Inflammatory macrophage treated with lipopolysaccharide for 1 hour (primary cell): ENCODE data around the gene HBM.
"Not testable (repeated sequence)": the region's sequence is repeated elsewhere in the genome, so short reads cannot be mapped to it uniquely, and the experiment has no call there.

Experiments used
- DNase-seq, 2 donors: peaks; one replicate each; pipeline ENCODE4 v3.0.0-alpha.2; 2020 to 2022

HBM gene

DNA sequence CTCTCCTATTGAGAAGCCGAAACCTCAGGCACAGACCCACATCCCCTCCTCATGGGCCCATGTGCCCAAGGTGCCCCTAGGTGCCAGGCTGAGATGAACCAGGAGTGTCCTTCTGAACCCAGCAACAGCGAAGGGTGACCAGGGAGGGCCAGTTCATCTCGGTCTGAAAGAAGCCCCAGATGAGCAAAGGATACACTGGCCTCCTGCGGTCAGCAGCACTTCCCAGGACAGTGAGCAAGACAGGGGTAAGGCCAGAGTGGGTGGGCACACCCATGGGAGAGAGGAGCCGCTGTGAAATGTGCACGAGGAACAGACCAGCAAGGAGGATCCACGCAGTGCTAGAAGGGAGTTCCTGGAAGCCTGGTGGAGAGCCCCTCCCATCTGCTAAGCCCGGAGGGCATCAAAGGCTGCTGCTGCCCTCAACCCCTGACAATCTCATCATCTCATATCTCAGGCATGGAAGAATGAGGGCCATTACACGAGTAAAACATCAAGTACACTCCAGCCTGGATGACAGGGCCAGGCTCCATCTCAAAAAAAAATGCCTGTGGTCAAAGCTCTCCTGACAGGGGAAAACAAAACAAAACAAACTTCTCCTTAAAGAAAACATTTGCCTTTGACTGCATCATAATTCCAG lies 16.6 kb upstream of the HBM start:
- DNase-seq: no peak

DNA sequence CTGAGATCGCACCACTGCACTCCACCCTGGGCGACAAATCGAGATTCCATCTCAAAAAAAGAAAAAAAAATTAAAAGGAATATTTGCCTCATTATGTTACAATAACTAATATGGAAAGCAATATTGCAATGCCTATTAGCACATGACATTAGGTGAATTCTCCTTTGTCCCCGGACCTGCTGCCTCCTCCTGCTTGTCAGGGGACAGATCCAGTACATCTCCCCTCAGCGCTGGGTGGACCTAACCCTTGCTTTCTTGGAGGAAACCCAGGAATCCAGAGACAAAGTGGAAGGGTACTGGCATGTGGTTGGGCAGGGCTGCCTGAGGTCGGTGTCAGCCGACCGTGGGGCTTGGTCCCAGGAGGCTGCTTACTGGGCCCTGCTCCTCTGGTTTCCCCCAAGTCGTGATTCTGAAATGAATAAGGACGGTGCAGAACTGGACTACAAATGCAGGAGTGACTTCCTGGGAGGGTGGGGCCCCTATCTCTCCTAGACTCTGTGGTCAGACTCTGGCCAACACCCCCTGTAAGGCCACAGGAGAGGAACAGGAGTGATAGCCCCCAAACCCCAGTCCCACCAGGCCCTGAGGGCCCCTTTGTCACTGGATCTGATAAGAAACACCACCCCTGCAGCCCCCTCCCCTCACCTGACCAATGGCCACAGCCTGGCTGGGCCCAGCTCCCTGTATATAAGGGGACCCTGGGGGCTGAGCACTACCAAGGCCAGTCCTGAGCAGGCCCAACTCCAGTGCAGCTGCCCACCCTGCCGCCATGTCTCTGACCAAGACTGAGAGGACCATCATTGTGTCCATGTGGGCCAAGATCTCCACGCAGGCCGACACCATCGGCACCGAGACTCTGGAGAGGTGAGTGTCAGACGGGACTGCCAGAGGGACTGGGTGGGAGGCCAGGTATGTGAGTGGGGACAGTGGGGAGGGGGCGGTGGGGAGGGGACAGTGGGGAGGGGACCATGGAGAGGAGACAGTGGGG lies 13.3 kb upstream of the HBM start, which contains the start of gene HBZ:
Gene HBZ, plus strand, starts transcription at position 504 of the 988 bp plus-strand sequence. Its CDS starts 266 bp downstream, at position 770.
- no peak for DNase-seq

DNA sequence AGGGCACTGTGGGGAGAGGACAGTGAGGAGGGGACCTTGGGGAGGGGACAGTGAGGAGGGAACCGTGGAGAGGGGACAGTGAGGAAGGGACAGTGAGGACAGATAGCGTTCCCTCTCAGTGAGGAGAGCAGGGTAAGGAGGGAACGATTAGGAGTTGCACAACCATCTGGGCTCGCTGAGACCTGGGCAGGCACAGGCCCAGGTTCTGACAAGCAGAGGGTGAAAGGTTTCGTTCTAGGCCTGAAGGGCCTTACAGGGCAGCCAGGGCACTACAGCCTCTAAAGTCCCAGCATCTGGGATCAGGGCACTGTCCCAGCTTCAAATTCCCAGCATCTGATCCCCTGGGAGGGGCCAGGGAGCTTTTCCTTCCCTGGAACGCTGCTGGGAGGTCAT lies 12.7 kb upstream of the HBM start:
- not testable (repeated sequence) for DNase-seq

DNA sequence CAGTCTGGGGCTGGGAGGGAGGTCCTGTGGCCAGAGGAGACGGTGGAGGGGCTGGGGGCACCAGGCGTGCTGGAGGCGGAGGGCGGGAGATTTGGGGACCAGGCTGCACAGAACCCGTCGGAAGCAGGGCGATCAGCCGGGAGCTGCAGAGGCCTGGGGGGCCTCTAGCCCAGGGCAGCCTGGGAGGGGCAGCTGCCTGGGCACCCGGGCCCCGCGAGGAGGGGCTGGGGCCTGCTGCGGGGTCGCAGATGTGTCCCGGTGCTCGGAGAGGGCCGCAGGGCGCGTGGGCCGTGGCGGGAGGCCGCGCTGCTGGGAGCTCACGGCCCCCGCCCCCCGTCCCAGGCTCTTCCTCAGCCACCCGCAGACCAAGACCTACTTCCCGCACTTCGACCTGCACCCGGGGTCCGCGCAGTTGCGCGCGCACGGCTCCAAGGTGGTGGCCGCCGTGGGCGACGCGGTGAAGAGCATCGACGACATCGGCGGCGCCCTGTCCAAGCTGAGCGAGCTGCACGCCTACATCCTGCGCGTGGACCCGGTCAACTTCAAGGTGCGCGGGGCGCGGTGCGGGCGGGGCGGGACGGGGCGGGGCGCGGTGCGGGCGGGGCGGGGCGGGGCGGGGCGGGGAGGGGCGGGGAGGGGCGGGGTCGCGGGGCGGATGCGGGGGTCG lies 12.1 kb upstream of the HBM start:
- DNase-seq: not testable (repeated sequence)

DNA sequence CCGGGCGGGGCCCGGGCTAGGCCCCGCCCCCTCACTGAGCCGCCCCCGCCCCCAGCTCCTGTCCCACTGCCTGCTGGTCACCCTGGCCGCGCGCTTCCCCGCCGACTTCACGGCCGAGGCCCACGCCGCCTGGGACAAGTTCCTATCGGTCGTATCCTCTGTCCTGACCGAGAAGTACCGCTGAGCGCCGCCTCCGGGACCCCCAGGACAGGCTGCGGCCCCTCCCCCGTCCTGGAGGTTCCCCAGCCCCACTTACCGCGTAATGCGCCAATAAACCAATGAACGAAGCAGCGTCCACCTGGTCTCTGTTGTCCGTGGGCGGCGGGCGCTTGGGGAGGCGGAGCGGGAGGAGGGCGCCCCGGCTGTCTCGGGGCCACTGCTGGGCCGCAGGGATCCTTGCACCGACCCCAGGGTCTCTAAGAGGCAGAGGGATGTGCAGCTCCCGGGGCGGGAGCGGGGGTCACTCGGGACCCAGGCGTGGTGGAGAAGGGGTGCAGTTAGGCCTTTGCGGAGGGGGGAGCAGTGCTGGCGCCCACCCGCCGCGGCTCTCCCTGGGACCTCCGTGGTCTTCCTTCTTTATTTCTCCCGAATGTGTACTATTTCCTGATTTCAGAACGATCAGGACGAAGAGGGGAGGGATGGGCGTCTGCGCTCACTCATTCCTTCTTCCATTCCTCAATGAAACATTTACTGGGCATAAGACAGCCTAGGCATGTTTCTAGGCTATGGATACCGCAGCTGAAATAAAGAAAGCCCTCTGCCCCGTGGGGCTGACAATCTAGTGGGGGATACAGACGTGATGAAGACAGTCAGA lies 11.4 kb upstream of the HBM start:
- peak in 1 of 2 donors; percentile 8 for DNase-seq

DNA sequence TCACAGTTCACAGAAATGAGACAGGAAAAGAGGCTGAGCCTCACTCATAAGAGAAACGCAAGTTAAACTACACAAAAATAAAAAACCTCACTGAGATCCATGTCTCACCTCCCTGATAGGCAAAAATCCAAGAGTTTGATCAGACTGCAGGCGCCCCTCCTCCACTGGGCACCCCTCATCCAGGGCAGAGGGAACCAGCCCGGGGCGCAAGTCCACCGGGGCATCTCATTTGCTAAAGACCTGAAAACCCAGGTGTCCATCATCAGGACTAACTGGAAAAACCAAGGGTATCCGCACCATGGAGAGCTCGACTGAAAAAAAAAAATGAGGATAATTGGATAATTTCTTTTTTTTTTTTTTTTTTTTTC lies 10.8 kb upstream of the HBM start:
- DNase-seq: no peak

DNA sequence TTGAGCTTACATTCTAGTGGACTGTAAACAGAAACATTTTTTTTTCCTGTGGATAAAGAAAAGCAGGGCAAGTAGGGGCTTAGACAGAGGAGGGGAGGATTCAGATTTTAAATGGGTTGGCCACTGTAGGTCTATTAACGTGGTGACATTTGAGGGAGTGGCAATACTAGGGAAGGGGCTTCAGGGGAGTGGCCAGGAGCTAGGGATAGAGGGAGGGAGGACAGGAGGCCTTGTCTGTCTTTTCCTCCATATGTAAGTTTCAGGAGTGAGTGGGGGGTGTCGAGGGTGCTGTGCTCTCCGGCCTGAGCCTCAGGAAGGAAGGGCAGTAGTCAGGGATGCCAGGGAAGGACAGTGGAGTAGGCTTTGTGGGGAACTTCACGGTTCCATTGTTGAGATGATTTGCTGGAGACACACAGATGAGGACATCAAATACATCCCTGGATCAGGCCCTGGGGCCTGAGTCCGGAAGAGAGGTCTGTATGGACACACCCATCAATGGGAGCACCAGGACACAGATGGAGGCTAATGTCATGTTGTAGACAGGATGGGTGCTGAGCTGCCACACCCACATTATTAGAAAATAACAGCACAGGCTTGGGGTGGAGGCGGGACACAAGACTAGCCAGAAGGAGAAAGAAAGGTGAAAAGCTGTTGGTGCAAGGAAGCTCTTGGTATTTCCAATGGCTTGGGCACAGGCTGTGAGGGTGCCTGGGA lies 6.5 kb upstream of the HBM start:
- DNase-seq: no peak

DNA sequence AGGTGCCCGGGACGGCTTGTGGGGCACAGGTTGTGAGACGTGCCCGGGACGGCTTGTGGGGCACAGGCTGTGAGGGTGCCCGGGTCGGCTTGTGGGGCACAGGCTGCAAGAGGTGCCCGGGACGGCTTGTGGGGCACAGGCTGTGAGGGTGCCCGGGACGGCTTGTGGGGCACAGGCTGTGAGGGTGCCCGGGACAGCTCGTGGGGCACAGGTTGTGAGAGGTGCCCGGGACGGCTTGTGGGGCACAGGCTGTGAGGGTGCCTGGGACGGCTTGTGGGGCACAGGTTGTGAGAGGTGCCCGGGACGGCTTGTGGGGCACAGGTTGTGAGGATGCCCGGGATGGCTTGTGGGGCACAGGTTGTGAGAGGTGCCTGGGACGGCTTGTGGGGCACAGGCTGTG lies 5.5 kb upstream of the HBM start:
- not testable (repeated sequence) for DNase-seq

DNA sequence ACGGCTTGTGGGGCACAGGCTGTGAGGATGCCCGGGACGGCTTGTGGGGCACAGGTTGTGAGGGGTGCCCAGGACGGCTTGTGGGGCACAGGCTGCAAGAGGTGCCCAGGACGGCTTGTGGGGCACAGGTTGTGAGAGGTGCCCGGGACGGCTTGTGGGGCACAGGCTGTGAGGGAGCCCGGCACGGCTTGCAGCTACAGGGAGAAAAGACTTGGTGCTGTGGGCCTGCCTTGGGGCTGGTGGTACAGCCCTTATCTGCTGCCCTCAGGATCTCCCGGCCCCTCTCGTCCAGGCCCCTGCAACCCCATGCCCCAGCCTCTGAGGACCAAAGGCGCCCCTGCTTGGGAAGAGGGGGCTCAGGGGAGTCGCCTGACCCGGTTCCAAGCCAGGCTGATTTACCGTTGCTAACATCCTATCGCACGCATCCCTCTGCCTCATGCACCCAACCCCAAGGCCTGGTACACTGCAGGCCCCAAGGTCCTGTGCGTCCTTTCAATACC lies 5.0 kb upstream of the HBM start:
- DNase-seq: no peak

DNA sequence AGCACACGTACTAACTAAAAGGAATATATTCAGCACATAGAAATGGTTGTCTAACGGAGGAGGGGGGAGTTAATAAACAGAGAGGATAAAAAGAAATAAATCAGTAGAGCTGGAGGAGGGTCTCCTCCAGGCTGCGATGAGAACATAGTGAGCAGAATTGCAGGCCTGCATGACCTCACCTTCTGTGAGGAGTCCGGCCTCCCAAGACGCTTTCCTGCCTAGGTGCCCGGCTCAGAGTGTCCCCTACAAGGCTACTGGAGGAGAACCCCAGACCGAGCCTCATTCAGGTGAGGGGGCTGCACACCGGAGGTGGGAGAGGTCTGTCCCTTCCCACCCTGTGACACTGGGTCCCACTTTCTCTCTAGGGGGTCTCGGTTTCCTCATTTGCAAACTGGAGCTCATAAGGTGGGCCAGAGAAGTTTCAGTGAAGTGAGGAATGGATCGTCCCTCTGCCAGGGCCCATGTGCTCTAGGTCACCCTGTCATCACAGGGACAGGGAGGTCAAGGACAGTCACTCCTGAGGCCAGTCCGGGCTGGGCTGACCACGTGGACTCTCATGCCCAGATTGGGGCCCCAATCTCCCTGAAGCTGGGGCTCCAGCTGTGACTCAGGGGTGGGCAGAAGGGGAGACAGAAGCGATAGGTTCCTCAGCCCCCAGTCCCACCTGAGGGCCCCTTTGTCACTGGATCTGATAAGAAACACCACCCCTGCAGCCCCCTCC lies 3.3 kb upstream of the HBM start:
- no peak for DNase-seq

DNA sequence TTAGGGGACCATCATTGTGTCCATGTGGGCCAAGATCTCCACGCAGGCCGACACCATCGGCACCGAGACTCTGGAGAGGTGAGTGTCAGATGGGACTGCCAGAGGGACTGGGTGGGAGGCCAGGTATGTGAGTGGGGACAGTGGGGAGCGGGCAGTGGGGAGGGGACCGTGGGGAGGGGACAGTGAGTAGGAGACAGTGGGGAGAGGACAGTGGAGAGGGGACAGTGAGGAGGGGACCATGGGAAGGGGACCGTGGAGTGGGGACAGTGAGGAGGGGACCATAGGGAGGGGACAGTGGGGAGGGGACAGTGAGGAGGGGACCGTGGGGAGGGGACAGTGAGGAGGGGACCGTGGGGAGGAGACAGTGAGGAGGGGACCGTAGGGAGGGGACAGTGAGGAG lies 2.6 kb upstream of the HBM start:
- DNase-seq: not testable (repeated sequence)

DNA sequence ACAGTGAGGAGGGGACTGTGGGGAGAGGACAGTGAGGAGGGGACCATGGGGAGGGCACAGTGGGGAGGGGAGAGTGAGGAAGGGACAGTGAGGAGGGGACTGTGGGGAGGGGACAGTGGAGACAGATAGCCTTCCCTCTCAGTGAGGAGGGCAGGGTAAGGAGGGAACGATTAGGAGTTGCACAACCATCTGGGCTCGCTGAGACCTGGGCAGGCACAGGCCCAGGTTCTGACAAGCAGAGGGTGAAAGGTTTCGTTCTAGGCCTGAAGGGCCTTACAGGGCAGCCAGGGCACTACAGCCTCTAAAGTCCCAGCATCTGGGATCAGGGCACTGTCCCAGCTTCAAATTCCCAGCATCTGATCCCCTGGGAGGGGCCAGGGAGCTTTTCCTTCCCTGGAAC lies 2.1 kb upstream of the HBM start:
- not testable (repeated sequence) for DNase-seq

DNA sequence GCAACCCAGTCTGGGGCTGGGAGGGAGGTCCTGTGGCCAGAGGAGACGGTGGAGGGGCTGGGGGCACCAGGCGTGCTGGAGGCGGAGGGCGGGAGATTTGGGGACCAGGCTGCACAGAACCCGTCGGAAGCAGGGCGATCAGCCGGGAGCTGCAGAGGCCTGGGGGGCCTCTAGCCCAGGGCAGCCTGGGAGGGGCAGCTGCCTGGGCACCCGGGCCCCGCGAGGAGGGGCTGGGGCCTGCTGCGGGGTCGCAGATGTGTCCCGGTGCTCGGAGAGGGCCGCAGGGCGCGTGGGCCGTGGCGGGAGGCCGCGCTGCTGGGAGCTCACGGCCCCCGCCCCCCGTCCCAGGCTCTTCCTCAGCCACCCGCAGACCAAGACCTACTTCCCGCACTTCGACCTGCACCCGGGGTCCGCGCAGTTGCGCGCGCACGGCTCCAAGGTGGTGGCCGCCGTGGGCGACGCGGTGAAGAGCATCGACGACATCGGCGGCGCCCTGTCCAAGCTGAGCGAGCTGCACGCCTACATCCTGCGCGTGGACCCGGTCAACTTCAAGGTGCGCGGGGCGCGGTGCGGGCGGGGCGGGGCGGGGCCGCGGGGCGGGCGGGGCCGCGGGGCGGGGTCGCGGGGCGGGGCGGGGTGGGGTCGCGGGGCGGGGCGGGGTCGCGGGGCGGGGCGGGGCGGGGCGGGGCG lies 1.5 kb upstream of the HBM start:
- not testable (repeated sequence) for DNase-seq

DNA sequence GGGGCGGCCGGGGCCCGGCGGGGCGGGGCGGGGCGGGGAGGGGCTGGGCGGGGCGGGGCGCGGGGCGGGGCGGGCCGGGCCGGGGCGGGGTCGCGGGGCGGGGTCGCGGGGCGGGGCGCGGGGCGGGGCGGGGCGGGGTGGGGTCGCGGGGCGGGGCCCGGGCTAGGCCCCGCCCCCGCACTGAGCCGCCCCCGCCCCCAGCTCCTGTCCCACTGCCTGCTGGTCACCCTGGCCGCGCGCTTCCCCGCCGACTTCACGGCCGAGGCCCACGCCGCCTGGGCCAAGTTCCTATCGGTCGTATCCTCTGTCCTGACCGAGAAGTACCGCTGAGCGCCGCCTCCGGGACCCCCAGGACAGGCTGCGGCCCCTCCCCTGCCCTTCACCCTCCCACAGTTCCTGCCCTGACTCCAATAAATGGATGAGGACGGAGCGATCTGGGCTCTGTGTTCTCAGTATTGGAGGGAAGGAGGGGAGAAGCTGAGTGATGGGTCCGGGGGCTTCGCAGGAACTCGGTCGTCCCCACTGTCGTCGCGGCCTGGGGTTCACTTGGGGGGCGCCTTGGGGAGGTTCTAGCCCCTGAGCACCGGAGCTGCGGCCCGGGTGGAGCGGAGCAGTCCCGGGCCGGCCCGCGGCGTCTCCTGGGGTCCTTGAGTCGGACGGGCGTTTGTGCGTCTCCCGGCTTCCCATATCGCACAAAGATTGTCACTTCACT lies 795 bp upstream of the HBM start:
- no peak for DNase-seq

DNA sequence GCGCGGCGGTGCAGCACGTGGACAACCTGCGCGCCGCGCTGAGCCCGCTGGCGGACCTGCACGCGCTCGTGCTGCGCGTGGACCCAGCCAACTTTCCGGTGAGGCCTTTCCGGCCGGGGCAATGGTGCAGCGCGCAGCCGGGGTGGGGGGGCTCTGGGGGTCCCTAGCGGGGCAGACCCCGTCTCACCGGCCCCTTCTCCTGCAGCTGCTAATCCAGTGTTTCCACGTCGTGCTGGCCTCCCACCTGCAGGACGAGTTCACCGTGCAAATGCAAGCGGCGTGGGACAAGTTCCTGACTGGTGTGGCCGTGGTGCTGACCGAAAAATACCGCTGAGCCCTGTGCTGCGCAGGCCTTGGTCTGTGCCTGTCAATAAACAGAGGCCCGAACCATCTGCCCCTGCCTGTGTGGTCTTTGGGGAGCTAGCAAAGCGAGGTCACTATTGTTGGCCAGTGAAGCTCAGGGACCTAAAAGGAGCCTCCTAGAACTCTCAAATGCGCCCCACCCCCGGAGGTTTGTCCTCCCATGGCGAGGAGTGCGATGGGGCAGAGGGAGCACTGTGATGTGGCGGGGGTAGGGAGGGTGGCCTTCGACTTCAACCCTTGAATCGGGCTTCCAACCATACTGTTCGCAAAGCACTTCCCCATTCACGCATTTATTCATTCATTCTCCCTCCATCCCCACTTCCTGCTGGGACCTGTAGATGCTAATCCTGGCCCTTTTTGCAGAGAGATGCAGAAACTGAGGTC lies 770 bp downstream of the HBM start:
- no peak for DNase-seq

DNA sequence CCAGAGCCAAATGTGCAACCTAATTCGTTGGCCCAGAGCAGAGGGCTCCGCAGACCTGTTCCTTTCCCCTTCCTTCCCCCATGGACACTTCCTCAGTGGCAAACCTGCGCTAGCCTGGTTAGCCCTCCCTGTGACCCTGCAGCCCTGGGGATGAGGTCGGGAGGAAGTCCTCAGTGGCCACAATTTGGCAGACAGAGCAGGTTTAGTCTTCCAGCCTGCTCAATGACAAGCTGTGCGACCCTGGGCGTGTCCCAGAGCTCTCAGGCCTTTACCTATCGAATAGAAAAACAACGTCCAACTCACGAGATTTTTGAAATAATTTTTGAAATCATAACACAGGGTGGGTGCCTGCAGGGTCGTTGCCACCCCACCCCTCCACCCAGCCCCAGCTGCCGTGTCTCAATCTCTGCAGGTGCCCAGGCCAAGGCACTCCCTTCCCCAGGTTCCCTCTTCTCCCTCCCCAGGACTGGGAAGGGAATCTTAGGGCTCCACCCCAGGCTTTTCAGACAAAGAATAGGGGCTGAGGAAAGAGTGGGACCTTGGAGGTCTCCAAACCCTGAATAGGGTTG lies 1.4 kb downstream of the HBM start:
- DNase-seq: no peak

DNA sequence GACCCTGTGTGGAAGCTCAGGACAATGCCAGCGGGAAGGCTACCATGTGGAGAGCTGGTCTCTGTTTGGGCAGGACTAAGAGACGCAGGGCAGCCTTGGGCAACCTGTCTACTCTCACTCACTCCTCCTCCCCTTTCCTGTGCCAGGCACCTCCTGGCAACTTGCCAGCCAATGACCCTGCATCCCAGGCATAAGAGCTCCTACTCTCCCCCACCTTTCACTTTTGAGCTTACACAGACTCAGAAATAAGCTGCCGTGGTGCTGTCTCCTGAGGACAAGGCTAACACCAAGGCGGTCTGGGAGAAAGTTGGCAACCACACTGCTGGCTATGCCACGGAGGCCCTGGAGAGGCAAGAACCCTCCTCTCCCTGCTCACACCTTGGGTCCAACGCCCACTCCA lies 2.6 kb downstream of the HBM start:
- DNase-seq: no peak

DNA sequence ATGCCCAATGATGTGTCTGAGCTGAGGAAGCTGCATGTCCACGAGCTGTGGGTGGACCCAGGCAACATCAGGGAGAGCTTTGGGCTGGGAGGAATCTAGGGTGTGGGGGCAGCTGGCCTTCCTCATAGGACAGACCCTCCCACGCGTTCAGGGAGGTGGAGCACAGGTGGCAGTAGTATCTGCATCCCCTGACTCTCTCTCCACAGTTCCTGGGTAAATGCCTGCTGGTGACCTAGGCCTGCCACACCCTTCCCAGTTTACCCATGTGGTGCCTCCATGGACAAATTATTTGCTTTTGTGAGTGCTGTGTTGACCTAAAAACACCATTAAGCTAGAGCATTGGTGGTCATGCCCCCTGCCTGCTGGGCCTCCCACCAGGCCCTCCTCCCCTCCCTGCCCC lies 3.2 kb downstream of the HBM start:
- no peak for DNase-seq

DNA sequence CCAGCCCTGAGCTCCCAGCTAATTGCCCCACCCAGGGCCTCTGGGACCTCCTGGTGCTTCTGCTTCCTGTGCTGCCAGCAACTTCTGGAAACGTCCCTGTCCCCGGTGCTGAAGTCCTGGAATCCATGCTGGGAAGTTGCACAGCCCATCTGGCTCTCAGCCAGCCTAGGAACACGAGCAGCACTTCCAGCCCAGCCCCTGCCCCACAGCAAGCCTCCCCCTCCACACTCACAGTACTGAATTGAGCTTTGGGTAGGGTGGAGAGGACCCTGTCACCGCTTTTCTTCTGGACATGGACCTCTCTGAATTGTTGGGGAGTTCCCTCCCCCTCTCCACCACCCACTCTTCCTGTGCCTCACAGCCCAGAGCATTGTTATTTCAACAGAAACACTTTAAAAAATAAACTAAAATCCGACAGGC lies 4.3 kb downstream of the HBM start:
- DNase-seq: not testable (repeated sequence)
